Measurements from ENCODE around the gene STON2. TPM values are rescaled to one million over a fixed set of nuclear protein-coding genes. Genes with fewer than 3 reads are reported as not detected.
A peak's percentile ranks its signal among the peaks of the same experiment; 100 is the strongest.

The STON2 gene
- total and polyA plus RNA-seq, 2 of the 13 experiments (the other 11 are each of a cell fraction or from before 2014, with no cell fraction given): 2.1 to 11.0 TPM

- TF ChIP-seq ZNF609 (CRISPR knock-in tag; IDR thresholded peaks at IDR 0.05; ENCODE audit: borderline replicate concordance): no peak
- no peak for TF ChIP-seq HCFC1 (IDR thresholded peaks at IDR 0.05; ENCODE audit: low read depth, low read length)
- TF ChIP-seq ZNF264 (CRISPR knock-in tag; IDR thresholded peaks at IDR 0.05): peak; percentile 29; the same call in 1 of the 2 replicates
- no peak for TF ChIP-seq ZBTB34 (CRISPR knock-in tag; IDR thresholded peaks at IDR 0.05)
- peak; percentile 65; the same call in 1 of the 2 replicates for TF ChIP-seq FOXC1 (CRISPR knock-in tag; IDR thresholded peaks at IDR 0.05; ENCODE audit: borderline replicate concordance)
- TF ChIP-seq PRDM4 (CRISPR knock-in tag; IDR thresholded peaks at IDR 0.05; ENCODE audit: borderline replicate concordance): no peak
- TF ChIP-seq SP2 (CRISPR knock-in tag; IDR thresholded peaks at IDR 0.05): no peak; the same call in 1 of the 2 replicates
- TF ChIP-seq ATAD3A (CRISPR knock-in tag; IDR thresholded peaks at IDR 0.05): peak; percentile 67; the same call in 1 of the 2 replicates
- TF ChIP-seq PPARG (CRISPR knock-in tag; conservative IDR thresholded peaks at IDR 0.05): no peak
- TF ChIP-seq ATM (IDR thresholded peaks at IDR 0.05; ENCODE audit: borderline replicate concordance): no peak
- no peak for TF ChIP-seq ZNF382 (CRISPR knock-in tag; IDR thresholded peaks at IDR 0.05; ENCODE audit: borderline replicate concordance)
- TF ChIP-seq PRMT3 (CRISPR knock-in tag; IDR thresholded peaks at IDR 0.05; ENCODE audit: borderline replicate concordance, low read depth): no peak
- no peak; the same call in 1 of the 2 replicates for TF ChIP-seq JDP2 (CRISPR knock-in tag; IDR thresholded peaks at IDR 0.05; ENCODE audit: borderline replicate concordance)
- TF ChIP-seq RORA (CRISPR knock-in tag; IDR thresholded peaks at IDR 0.05): no peak
- no peak for TF ChIP-seq ZNF260 (CRISPR knock-in tag; IDR thresholded peaks at IDR 0.05; ENCODE audit: borderline replicate concordance, low read depth)
- TF ChIP-seq ZNF230 (CRISPR knock-in tag; IDR thresholded peaks at IDR 0.05): no peak
- TF ChIP-seq ZBTB10 (CRISPR knock-in tag; IDR thresholded peaks at IDR 0.05; ENCODE audit: borderline replicate concordance): no peak
These were observed 35.5 kb upstream of the STON2 start (continued) for GRCh38 chr14:81435391-81436295.
